Transverse colon (tissue), 4 donors: ENCODE results near the gene LAMA2. TPM values are rescaled to one million over a fixed set of nuclear protein-coding genes. Genes with fewer than 3 reads are reported as not detected.

Experiments used
- DNase-seq: peaks from one replicate; pipeline ENCODE4 v3.0.0-alpha.2; 2019
- H3K27ac ChIP-seq, 4 donors: fragments of 200-600 bp; sonication (generic); 2 replicates each; pipeline ENCODE4 v1.5.1; 2016 to 2018; ENCODE audit warnings: inconsistent platforms in 4 of 4
- H3K27me3 ChIP-seq: fragments of 200-600 bp; sonication (generic); 2 replicates; pipeline ENCODE4 v1.5.1; 2017; ENCODE audit warnings: inconsistent platforms
- H3K36me3 ChIP-seq, 4 donors: fragments of 200-600 bp; sonication (generic); 2 replicates each; pipeline ENCODE4 v1.5.1; 2017 to 2019; ENCODE audit warnings: inconsistent platforms in 4 of 4
- H3K4me1 ChIP-seq, 4 donors: fragments of 200-600 bp; sonication (generic); 2 replicates each; pipeline ENCODE4 v1.5.1; 2017 to 2020; ENCODE audit warnings: inconsistent platforms in 4 of 4
- H3K4me3 ChIP-seq, 4 donors: fragments of 200-600 bp; sonication (generic); 1 replicate in 1 of 4; 2 replicates in 3 of 4; pipeline versions ENCODE4 v1.5.1 to v1.6.1; 2017 to 2019; ENCODE audit warnings: inconsistent platforms in 4 of 4
- H3K9me3 ChIP-seq, 2 donors: fragments of 200-600 bp; sonication (generic); 2 replicates each; pipeline ENCODE4 v1.5.1; 2017 to 2019; ENCODE audit warnings: inconsistent platforms in 2 of 2
- EP300 ChIP-seq: sonication (generic); formaldehyde crosslinking; IDR thresholded peaks from one replicate; pipeline ENCODE4 v1.6.1; 2017; ENCODE audit warnings: antibody characterized with exemption, low read depth
- POLR2A ChIP-seq: fragments of 450-650 bp; IDR thresholded peaks from one replicate; pipeline ENCODE4 v1.6.1; 2016; ENCODE audit warnings: antibody characterized with exemption, mild to moderate bottlenecking, moderate library complexity
- POLR2AphosphoS5 ChIP-seq, 3 donors: sonication (generic); formaldehyde crosslinking; IDR thresholded peaks; one replicate each; pipeline ENCODE4 v1.6.1; 2016; ENCODE audit warnings: antibody characterized with exemption in 3 of 3
- WGBS, 2 donors: methylation state at CpG; one replicate each; pipeline ENCODE4 v1.1.5; 2018; ENCODE audit warnings: low coverage in 1 of 2; 5-methylcytosine and 5-hydroxymethylcytosine counted together
- in situ Hi-C, 4 donors: fragments of 200-750 bp; cut with MboI; loops; one replicate each; pipeline versions ENCODE4 v1.15.0 to v1.15.1; 2017; ENCODE audit warnings: low sequenced_read_pairs in 3 of 4, low pct_ligation_motif_present in 1 of 4, low pct_unique_long_range_greater_than_20kb in 1 of 4
- intact Hi-C: fragments of 100-400 bp; cut with DNase I; formaldehyde crosslinking; loops from one replicate; pipeline ENCODE4 v1.15.1; 2023; ENCODE audit warnings: low total_unique reads
- total RNA-seq, 4 donors: library from RNA; depleted of rRNA; stranded (reverse); fragments of >200 nt; gene quantifications; one replicate each; pipeline ENCODE4 v1.1.0, GENCODE V29; 2016
- TF ChIP-seq, protein P1 (sequence below), 5 experiments: fragments of 200-600 bp in 3 of 5; fragments of 450-650 bp in 2 of 5; sonication (generic) in 3 of 5; IDR thresholded peaks; 1 replicate in 2 of 5; 2 replicates in 3 of 5; pipeline ENCODE4 v1.5.1; 2016 to 2017; ENCODE audit warnings: antibody characterized with exemption in 5 of 5, inconsistent platforms in 3 of 5, mild to moderate bottlenecking in 2 of 5, moderate library complexity in 1 of 5

LAMA2 gene
- total RNA-seq, 4 donors from 2014 or later: 12.3 to 43.0 (median 32.1) TPM

DNA sequence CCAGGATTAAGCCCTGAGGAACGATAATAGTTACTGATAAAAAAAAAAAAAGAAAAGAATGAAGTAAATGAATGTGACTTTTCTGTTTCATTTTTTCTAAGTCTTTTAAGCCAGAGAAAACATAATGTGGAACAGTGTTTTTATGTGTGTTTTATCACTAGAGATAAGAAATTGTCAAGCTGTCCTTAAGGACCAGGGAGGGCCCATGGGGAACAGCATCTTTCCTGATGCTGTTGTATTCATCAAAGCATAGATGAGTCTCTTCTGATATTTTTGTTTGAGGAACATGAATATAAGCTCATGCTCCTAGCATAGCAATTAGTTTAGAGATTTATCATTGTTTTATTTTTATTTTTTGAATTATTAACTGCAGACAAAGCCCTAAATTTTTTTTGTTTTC, 150.2 kb downstream of the LAMA2 start:
- in situ Hi-C loops: no loop called here
- TF ChIP-seq, protein P1, sequence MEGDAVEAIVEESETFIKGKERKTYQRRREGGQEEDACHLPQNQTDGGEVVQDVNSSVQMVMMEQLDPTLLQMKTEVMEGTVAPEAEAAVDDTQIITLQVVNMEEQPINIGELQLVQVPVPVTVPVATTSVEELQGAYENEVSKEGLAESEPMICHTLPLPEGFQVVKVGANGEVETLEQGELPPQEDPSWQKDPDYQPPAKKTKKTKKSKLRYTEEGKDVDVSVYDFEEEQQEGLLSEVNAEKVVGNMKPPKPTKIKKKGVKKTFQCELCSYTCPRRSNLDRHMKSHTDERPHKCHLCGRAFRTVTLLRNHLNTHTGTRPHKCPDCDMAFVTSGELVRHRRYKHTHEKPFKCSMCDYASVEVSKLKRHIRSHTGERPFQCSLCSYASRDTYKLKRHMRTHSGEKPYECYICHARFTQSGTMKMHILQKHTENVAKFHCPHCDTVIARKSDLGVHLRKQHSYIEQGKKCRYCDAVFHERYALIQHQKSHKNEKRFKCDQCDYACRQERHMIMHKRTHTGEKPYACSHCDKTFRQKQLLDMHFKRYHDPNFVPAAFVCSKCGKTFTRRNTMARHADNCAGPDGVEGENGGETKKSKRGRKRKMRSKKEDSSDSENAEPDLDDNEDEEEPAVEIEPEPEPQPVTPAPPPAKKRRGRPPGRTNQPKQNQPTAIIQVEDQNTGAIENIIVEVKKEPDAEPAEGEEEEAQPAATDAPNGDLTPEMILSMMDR (IDR thresholded peaks at IDR 0.05): no peak
- no peak for TF ChIP-seq EP300
- no peak for TF ChIP-seq POLR2AphosphoS5 (IDR thresholded peaks at IDR 0.05)
- no peak for TF ChIP-seq POLR2A

DNA sequence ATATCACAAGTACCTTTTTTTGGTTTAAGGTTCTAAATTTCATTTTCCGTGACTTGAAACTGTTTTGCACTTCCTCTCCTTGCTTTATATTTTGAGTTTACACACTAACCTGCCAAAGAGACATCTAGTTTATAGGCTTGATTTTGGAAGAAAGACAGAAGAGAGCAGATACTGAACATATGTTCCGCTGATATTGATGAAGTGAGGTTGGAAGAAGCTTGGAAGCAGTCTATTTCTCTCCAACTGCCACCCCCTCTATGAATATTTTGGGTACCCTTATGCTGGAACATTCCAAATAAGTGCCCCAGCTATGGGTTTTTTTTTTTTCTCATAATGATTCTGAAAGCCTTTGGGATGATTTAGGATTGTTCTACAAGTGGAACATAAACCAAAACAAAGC, 150.6 kb downstream of the LAMA2 start:
- Histone ChIP-seq H3K27me3 (no peaks in the 10 kb centered on the region), H3K9me3 (no peaks in the 10 kb centered on the region), H3K4me3 (no peak overlapping the region), H3K36me3 (no peaks in the 10 kb centered on the region), H3K27ac (no peak overlapping the region), H3K4me1 (no peaks in the 10 kb centered on the region)
- TF ChIP-seq, protein P1 (IDR thresholded peaks at IDR 0.05): no peak
- TF ChIP-seq POLR2AphosphoS5 (IDR thresholded peaks at IDR 0.05): no peak
- no peak for TF ChIP-seq EP300
- TF ChIP-seq POLR2A: no peak
- 81 to 83% methylated on average over 2 of the region's 2 CpGs for WGBS, 2 donors
- no peak for DNase-seq
- in situ Hi-C loops (no loop called here), intact Hi-C loops (no loop called here)

More for the DNA sequence above, 150.2 kb downstream of the LAMA2 start:
- peak overlapping the region in 1 of 4 donors; percentile 28 for H3K27ac ChIP-seq
- no peaks in the 10 kb centered on the region for H3K4me1 ChIP-seq
- intact Hi-C loops: no loop called here
- no peak for DNase-seq
- no peaks in the 10 kb centered on the region for H3K27me3 ChIP-seq
- WGBS, 2 donors: 75 to 76% methylated on average over 1 of the region's 1 CpG
- no peaks in the 10 kb centered on the region for H3K9me3 ChIP-seq
- H3K36me3 ChIP-seq: no peaks in the 10 kb centered on the region
- no peak overlapping the region for H3K4me3 ChIP-seq

GRCh38 chr6:129041563-129041962, 158.6 kb downstream of the LAMA2 start:
- H3K9me3 ChIP-seq: peaks cover 0 to 6% of the 10 kb centered on the region in 2 donors
- in situ Hi-C loops: no loop called here
- no peak overlapping the region for H3K27ac ChIP-seq
- H3K36me3 ChIP-seq: no peaks in the 10 kb centered on the region
- WGBS, 2 donors: 46 to 60% methylated on average over 1 to 2 of the region's 2 CpGs
- no peaks in the 10 kb centered on the region for H3K27me3 ChIP-seq
- no peak overlapping the region for H3K4me3 ChIP-seq
- intact Hi-C loops: no loop called here
- no peak for TF ChIP-seq POLR2AphosphoS5 (IDR thresholded peaks at IDR 0.05)
- TF ChIP-seq EP300: no peak
- TF ChIP-seq, protein P1 (IDR thresholded peaks at IDR 0.05): no peak
- TF ChIP-seq POLR2A: no peak
- DNase-seq: no peak
- no peaks in the 10 kb centered on the region for H3K4me1 ChIP-seq

DNA sequence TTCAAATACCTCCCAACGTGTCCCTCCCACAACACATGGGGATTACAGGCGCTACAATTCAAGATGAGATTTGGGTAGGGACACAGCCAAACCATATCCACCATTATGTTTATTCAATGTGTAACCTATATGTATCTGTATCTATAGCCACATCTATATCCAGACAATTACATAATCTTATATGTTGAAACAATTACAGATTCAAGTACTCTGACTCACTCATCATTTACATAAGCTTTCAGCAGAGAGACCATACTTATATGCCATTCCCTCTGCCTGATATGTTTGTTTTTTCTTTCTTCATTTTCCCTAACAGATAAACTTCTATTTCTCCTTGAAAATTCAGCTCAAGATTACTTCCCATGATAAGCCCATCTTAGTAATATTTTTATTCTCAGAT, 163.6 kb downstream of the LAMA2 start:
- in situ Hi-C loops: no loop called here
- Histone ChIP-seq H3K4me3 (no peak overlapping the region), H3K27ac (no peak overlapping the region), H3K27me3 (no peaks in the 10 kb centered on the region), H3K9me3 (peaks cover 0 to 6% of the 10 kb centered on the region in 2 donors), H3K36me3 (no peaks in the 10 kb centered on the region), H3K4me1 (no peaks in the 10 kb centered on the region)
- TF ChIP-seq POLR2AphosphoS5 (IDR thresholded peaks at IDR 0.05) (no peak), POLR2A (no peak), EP300 (no peak)
- TF ChIP-seq, protein P1 (IDR thresholded peaks at IDR 0.05): no peak
- WGBS, 2 donors: 60 to 90% methylated on average over 1 to 2 of the region's 2 CpGs
- DNase-seq: no peak
- intact Hi-C loops: no loop called here
